Smooth muscle cell (in vitro differentiated cells): Measurements from ENCODE around the gene VSX2. TPM values are rescaled to one million over a fixed set of nuclear protein-coding genes. Genes with fewer than 3 reads are reported as not detected.

Experiments used
- DNase-seq: peaks from one replicate; lab custom pipeline; 2025; ENCODE audit not compliant: unreplicated experiment; lab: John Stamatoyannopoulos, UW
- H2AFZ ChIP-seq: fragments of 200-600 bp; sonication (generic); 2 replicates; pipeline ENCODE4 v1.6.0; 2016; ENCODE audit warnings: antibody characterized with exemption, low read depth, mild to moderate bottlenecking
- H3F3A ChIP-seq: fragments of 200-600 bp; sonication (generic); 2 replicates; pipeline ENCODE4 v1.6.0; 2017; ENCODE audit warnings: antibody characterized with exemption, low read depth
- H3K27ac ChIP-seq: fragments of 200-600 bp; sonication (generic); 2 replicates; pipeline ENCODE4 v1.5.1; 2016; ENCODE audit warnings: low read depth, mild to moderate bottlenecking
- H3K27me3 ChIP-seq: fragments of 200-600 bp; sonication (generic); 2 replicates; pipeline ENCODE4 v1.6.1; 2016; ENCODE audit warnings: low read depth, mild to moderate bottlenecking
- H3K36me3 ChIP-seq: fragments of 200-600 bp; sonication (generic); 2 replicates; pipeline ENCODE4 v1.5.1; 2016; ENCODE audit warnings: low read depth
- H3K4me1 ChIP-seq: fragments of 200-600 bp; sonication (generic); 2 replicates; pipeline ENCODE4 v1.5.1; 2016; ENCODE audit warnings: low read depth
- H3K4me2 ChIP-seq: fragments of 200-600 bp; sonication (generic); 2 replicates; pipeline ENCODE4 v1.6.0; 2016; ENCODE audit warnings: mild to moderate bottlenecking
- H3K4me3 ChIP-seq: fragments of 200-600 bp; sonication (generic); 2 replicates; pipeline ENCODE4 v1.5.1; 2016; ENCODE audit warnings: mild to moderate bottlenecking
- H3K79me2 ChIP-seq: fragments of 200-600 bp; sonication (generic); 2 replicates; pipeline ENCODE4 v1.6.0; 2016; ENCODE audit warnings: low read depth, mild to moderate bottlenecking
- H3K9ac ChIP-seq: fragments of 200-600 bp; sonication (generic); 2 replicates; pipeline ENCODE4 v1.6.0; 2016; ENCODE audit warnings: low read depth
- H3K9me3 ChIP-seq: fragments of 200-600 bp; sonication (generic); replicated peaks from 2 replicates; pipeline ENCODE4 v1.5.1; 2016; ENCODE audit warnings: low read depth
- H4K20me1 ChIP-seq: fragments of 200-600 bp; sonication (generic); 2 replicates; pipeline ENCODE4 v1.6.0; 2016; ENCODE audit warnings: low read depth
- CTCF ChIP-seq: fragments of 200-600 bp; sonication (generic); IDR thresholded peaks from 2 replicates; pipeline ENCODE4 v1.5.1; 2017; ENCODE audit warnings: borderline replicate concordance, mild to moderate bottlenecking, antibody characterized with exemption; ENCODE audit not compliant: insufficient read depth, poor library complexity, severe bottlenecking
- WGBS: methylation state at CpG from one replicate; pipeline ENCODE4 v1.1.7; 2016; ENCODE audit warnings: low lambda C conversion rate; 5-methylcytosine and 5-hydroxymethylcytosine counted together
- polyA plus RNA-seq: library from polyadenylated mRNA; unstranded; fragments of >200 nt; fragmentation: Nextera tagmentation; extraction: Ambion mirVana; gene quantifications from 2 replicates; pipeline ENCODE4 v1.2.1, GENCODE V29; 2016
- total RNA-seq: library from RNA; depleted of rRNA; stranded (reverse); fragments of >200 nt; gene quantifications from 2 replicates; pipeline ENCODE4 v1.2.3, GENCODE V29; 2014

Gene VSX2
- total and polyA plus RNA-seq, 2 experiments from 2014 or later: not detected

DNA sequence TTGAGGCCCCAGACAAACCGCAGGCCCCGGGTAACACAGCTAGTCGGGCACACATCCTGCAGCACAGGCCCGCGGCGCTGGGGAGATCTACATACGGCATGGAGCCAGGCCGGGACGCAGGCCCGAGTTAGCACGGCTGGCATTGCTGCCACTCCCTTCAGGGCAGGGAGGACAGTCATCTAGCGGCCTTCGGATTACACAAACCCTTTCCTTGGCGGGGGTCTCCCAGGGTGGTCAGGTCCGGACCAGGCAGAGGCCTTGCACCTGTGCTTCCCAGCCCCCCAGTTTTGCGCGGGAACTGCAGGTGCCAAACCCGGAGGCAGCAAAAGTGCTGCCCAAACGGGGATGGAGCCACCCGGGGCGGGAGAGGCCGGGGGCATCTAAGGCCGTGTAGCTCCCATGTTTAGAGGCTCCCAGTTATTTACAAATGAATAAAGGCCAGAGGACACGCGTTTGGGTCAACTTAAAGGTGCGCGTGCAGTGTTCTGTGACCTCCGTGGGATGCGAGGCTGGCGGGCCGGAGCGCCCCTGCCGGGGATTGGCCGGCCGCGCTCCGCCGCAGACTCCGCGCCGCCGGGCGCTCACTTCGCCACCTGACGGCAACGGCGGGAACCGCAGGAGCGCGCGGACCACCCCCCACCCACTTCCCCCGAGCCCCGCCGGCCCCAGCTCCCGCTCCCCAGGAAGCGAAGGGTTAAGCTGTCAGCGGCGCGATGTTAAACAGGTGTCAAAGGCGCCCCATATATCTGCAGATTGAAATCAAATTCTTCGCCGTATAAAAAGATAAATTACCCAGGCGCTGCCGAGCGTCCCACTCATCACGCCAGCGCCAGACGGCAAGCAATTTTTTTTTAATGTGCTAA lies 18.1 kb downstream of the VSX2 start:
- Histone ChIP-seq H3K36me3 (no peaks in the 10 kb centered on the region), H3F3A (no peaks in the 10 kb centered on the region), H3K4me3 (peak overlapping the region; percentile 80), H3K79me2 (no peaks in the 10 kb centered on the region), H4K20me1 (no peaks in the 10 kb centered on the region), H3K4me1 (peaks cover 5% of the 10 kb centered on the region), H3K9ac (peak overlapping the region; percentile 33), H2AFZ (peak overlapping the region; percentile 79), H3K27ac (no peak overlapping the region), H3K4me2 (peak overlapping the region; percentile 100), H3K9me3 (no peaks in the 10 kb centered on the region), H3K27me3 (peaks cover 58% of the 10 kb centered on the region)
- 23% methylated on average over 57 of the region's 68 CpGs for WGBS
- peak; percentile 83 for TF ChIP-seq CTCF
- peak; percentile 7 for DNase-seq

DNA sequence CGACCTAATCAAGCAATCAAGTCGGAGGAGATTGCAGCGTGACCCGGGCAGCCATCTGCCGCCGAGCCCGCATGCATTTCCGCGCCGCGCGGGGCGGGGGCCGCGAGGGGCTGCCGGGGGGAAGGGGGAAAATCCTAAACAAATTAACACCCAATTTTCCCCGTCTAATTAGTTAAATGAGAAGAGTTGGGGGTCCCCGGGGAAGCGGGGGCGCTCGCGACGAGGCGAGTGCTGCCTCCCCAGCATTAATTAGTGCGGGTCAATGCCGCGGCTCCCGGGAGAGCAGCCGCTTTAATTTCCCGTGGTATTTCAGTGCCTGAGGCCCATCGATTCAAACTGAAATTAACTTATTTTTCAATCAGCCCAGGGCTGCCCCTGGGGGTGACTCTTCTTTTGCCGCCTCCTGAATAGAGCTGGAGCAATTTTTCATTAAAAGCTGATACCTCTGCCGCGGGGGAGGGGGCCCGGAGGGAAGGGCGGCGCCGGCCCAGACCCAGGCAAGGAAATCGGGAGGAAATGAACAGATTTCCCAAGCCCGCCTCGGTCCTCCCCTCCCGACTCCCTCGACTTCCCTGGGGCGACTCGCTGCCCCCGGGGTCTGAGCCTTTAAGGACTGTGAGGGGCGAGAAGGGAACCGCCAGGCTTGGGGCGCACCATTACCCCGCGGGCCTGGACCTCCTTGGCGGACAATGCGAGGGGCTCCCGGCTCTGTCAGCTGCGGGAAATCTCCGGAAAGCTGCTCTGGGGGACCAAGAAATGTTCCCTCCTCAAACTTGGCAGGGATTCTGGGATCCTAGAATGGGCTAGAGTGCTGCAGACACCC lies 18.9 kb downstream of the VSX2 start:
- Histone ChIP-seq H2AFZ (peak overlapping the region; percentile 79), H3F3A (no peaks in the 10 kb centered on the region), H3K36me3 (no peaks in the 10 kb centered on the region), H3K4me3 (peak overlapping the region; percentile 80), H3K27ac (no peak overlapping the region), H3K79me2 (no peaks in the 10 kb centered on the region), H3K4me1 (peaks cover 5% of the 10 kb centered on the region), H3K9me3 (no peaks in the 10 kb centered on the region), H3K4me2 (peak overlapping the region; percentile 100), H3K27me3 (peaks cover 51% of the 10 kb centered on the region), H4K20me1 (no peaks in the 10 kb centered on the region), H3K9ac (peak overlapping the region; percentile 33)
- 8% methylated on average over 44 of the region's 56 CpGs for WGBS
- no peak for DNase-seq
- TF ChIP-seq CTCF: no peak

GRCh38 chr14:74258764-74259035 lies 19.5 kb downstream of the VSX2 start:
- H3K27me3 ChIP-seq: peaks cover 45% of the 10 kb centered on the region
- no peaks in the 10 kb centered on the region for H3K9me3 ChIP-seq
- H4K20me1 ChIP-seq: no peaks in the 10 kb centered on the region
- no peak for TF ChIP-seq CTCF
- no peak overlapping the region for H2AFZ ChIP-seq
- peaks cover 5% of the 10 kb centered on the region for H3K4me1 ChIP-seq
- H3K27ac ChIP-seq: no peak overlapping the region
- H3K36me3 ChIP-seq: no peaks in the 10 kb centered on the region
- H3F3A ChIP-seq: no peaks in the 10 kb centered on the region
- H3K4me3 ChIP-seq: no peak overlapping the region
- WGBS: 75% methylated on average over 3 of the region's 3 CpGs
- H3K4me2 ChIP-seq: no peak overlapping the region
- H3K9ac ChIP-seq: no peak overlapping the region
- H3K79me2 ChIP-seq: no peaks in the 10 kb centered on the region
- DNase-seq: no peak
